HepG2 (cell line): ENCODE results near the gene FRAS1. TPM values are rescaled to one million over a fixed set of nuclear protein-coding genes. Genes with fewer than 3 reads are reported as not detected.

ENCODE experiments used
- ADNP ChIP-seq: sonication (generic); formaldehyde crosslinking; IDR thresholded peaks from 2 replicates; pipeline ENCODE4 v1.4.0; 2020; ENCODE audit warnings: missing genetic modification reagents
- AGO1 ChIP-seq: fragments of 200-400 bp; formaldehyde crosslinking; IDR thresholded peaks from 2 replicates; pipeline ENCODE4 v1.6.1; 2017; ENCODE audit warnings: mild to moderate bottlenecking, low read depth, low read length, moderate library complexity; ENCODE audit not compliant: poor library complexity, severe bottlenecking
- CBFB ChIP-seq: sonication (generic); formaldehyde crosslinking; IDR thresholded peaks from 2 replicates; pipeline ENCODE4 v1.4.0; 2020; ENCODE audit warnings: missing genetic modification reagents
- CCDC6 ChIP-seq: sonication (generic); formaldehyde crosslinking; IDR thresholded peaks from 2 replicates; pipeline ENCODE4 v1.8.1; 2022; ENCODE audit warnings: mild to moderate bottlenecking, missing genetic modification reagents, moderate library complexity
- KAT8 ChIP-seq: IDR thresholded peaks from 2 replicates; pipeline ENCODE4 v1.6.1; 2016; ENCODE audit warnings: missing genetic modification reagents, missing compliant biosample characterization
- LCORL ChIP-seq, 2 experiments: fragments of 450-650 bp in 1 of 2; sonication (generic) in 1 of 2; formaldehyde crosslinking in 1 of 2; IDR thresholded peaks; 2 replicates each; pipeline versions ENCODE4 v1.5.0 to v1.6.1; 2017 to 2020; ENCODE audit warnings: antibody characterized with exemption in 1 of 2, missing genetic modification reagents in 1 of 2
- MED13 ChIP-seq: sonication (generic); formaldehyde crosslinking; IDR thresholded peaks from 2 replicates; pipeline ENCODE4 v1.5.0; 2020; ENCODE audit warnings: missing genetic modification reagents
- NRL ChIP-seq: sonication (generic); formaldehyde crosslinking; IDR thresholded peaks from 2 replicates; pipeline ENCODE4 v1.5.0; 2020; ENCODE audit warnings: missing genetic modification reagents, mild to moderate bottlenecking, moderate library complexity, borderline replicate concordance
- PAX8 ChIP-seq: sonication (generic); formaldehyde crosslinking; IDR thresholded peaks from 2 replicates; pipeline ENCODE4 v1.8.0; 2022; ENCODE audit warnings: mild to moderate bottlenecking, missing genetic modification reagents, borderline replicate concordance
- PRPF4 ChIP-seq: fragments of 200-400 bp; formaldehyde crosslinking; IDR thresholded peaks from 2 replicates; pipeline ENCODE4 v1.6.1; 2016; ENCODE audit warnings: low read length, low read depth; ENCODE audit not compliant: poor library complexity, severe bottlenecking
- SMAD3 ChIP-seq: sonication (generic); formaldehyde crosslinking; IDR thresholded peaks from 2 replicates; pipeline ENCODE4 v1.4.0; 2020; ENCODE audit warnings: missing genetic modification reagents
- TBX2 ChIP-seq: sonication (generic); formaldehyde crosslinking; IDR thresholded peaks from 2 replicates; pipeline ENCODE4 v1.5.0; 2020; ENCODE audit warnings: missing genetic modification reagents, mild to moderate bottlenecking, borderline replicate concordance
- YEATS4 ChIP-seq: sonication (generic); formaldehyde crosslinking; IDR thresholded peaks from 2 replicates; pipeline ENCODE4 v1.4.0; 2020; ENCODE audit warnings: missing genetic modification reagents, borderline replicate concordance
- ZFY ChIP-seq: sonication (generic); formaldehyde crosslinking; IDR thresholded peaks from 2 replicates; pipeline ENCODE4 v1.4.0; 2020; ENCODE audit warnings: missing genetic modification reagents
- ZNF574 ChIP-seq: sonication (generic); formaldehyde crosslinking; IDR thresholded peaks from 2 replicates; pipeline ENCODE4 v1.4.0; 2020; ENCODE audit warnings: missing genetic modification reagents
- ZNF839 ChIP-seq: sonication (generic); formaldehyde crosslinking; IDR thresholded peaks from 2 replicates; pipeline ENCODE4 v1.4.0; 2020; ENCODE audit warnings: missing genetic modification reagents, mild to moderate bottlenecking, borderline replicate concordance
- polyA plus RNA-seq, 8 experiments: library from polyadenylated mRNA; depleted of rRNA in 3 of 8; stranded (reverse) in 7 of 8; unstranded in 1 of 8; fragments of >200 nt; fragmentation: Illumina TruSeq in 4 of 8; extraction: Trizol in 4 of 8; gene quantifications; 2 replicates each; pipeline versions ENCODE4 v1.2.1 to v1.2.3, GENCODE V29; 2011 to 2016; ENCODE audit warnings: low read depth in 4 of 8, missing spikeins in 1 of 8, mixed read lengths in 1 of 8; ENCODE audit not compliant: insufficient read depth in 1 of 8
- total RNA-seq, 5 experiments: library from RNA; depleted of rRNA; stranded (reverse); fragments of >200 nt; fragmentation: Illumina TruSeq; extraction: Trizol; gene quantifications; 2 replicates each; pipeline ENCODE4 v1.2.3, GENCODE V29; 2016; ENCODE audit warnings: low read depth in 1 of 5
- TF ChIP-seq, protein P1 (sequence below): sonication (generic); formaldehyde crosslinking; IDR thresholded peaks from one replicate; pipeline ENCODE4 v1.5.1; 2020; ENCODE audit warnings: mild to moderate bottlenecking, missing genetic modification reagents; ENCODE audit errors: not compliant biosample characterization

FRAS1 gene
- total and polyA plus RNA-seq, 2 of the 13 experiments (the other 11 are each of a cell fraction or from before 2014, with no cell fraction given) = 22.5 to 31.6 TPM

GRCh38 chr4:78058591-78059523 is 1.7 kb downstream of the FRAS1 start (continued):
- TF ChIP-seq NRL (peak; percentile 50; the same call in 1 of the 2 replicates), ZNF574 (CRISPR knock-in tag) (peak; percentile 17; the same call in 1 of the 2 replicates), AGO1 (peak; percentile 53), SMAD3 (CRISPR knock-in tag) (0 out of 2 replicates have a peak, but pooled peaks have one; percentile 11), MED13 (no peak), PAX8 (0 out of 2 replicates have a peak, but pooled peaks have one; percentile 31), CCDC6 (CRISPR knock-in tag) (0 out of 2 replicates have a peak, but pooled peaks have one; percentile 8), TBX2 (CRISPR knock-in tag) (0 out of 2 replicates have a peak, but pooled peaks have one; percentile 39), ADNP (no peak), ZNF839 (CRISPR knock-in tag) (peak; percentile 35; the same call in 1 of the 2 replicates), YEATS4 (peak; percentile 60; the same call in 1 of the 2 replicates), KAT8 (CRISPR knock-in tag) (no peak), CBFB (CRISPR knock-in tag) (no peak), ZFY (no peak; the same call in none of the 2 replicates), PRPF4 (peak; percentile 25), LCORL (IDR thresholded peaks at IDR 0.05) (no peak), LCORL (CRISPR knock-in tag; IDR thresholded peaks at IDR 0.05) (0 out of 2 replicates have a peak, but pooled peaks have one; percentile 17)
- TF ChIP-seq, protein P1, sequence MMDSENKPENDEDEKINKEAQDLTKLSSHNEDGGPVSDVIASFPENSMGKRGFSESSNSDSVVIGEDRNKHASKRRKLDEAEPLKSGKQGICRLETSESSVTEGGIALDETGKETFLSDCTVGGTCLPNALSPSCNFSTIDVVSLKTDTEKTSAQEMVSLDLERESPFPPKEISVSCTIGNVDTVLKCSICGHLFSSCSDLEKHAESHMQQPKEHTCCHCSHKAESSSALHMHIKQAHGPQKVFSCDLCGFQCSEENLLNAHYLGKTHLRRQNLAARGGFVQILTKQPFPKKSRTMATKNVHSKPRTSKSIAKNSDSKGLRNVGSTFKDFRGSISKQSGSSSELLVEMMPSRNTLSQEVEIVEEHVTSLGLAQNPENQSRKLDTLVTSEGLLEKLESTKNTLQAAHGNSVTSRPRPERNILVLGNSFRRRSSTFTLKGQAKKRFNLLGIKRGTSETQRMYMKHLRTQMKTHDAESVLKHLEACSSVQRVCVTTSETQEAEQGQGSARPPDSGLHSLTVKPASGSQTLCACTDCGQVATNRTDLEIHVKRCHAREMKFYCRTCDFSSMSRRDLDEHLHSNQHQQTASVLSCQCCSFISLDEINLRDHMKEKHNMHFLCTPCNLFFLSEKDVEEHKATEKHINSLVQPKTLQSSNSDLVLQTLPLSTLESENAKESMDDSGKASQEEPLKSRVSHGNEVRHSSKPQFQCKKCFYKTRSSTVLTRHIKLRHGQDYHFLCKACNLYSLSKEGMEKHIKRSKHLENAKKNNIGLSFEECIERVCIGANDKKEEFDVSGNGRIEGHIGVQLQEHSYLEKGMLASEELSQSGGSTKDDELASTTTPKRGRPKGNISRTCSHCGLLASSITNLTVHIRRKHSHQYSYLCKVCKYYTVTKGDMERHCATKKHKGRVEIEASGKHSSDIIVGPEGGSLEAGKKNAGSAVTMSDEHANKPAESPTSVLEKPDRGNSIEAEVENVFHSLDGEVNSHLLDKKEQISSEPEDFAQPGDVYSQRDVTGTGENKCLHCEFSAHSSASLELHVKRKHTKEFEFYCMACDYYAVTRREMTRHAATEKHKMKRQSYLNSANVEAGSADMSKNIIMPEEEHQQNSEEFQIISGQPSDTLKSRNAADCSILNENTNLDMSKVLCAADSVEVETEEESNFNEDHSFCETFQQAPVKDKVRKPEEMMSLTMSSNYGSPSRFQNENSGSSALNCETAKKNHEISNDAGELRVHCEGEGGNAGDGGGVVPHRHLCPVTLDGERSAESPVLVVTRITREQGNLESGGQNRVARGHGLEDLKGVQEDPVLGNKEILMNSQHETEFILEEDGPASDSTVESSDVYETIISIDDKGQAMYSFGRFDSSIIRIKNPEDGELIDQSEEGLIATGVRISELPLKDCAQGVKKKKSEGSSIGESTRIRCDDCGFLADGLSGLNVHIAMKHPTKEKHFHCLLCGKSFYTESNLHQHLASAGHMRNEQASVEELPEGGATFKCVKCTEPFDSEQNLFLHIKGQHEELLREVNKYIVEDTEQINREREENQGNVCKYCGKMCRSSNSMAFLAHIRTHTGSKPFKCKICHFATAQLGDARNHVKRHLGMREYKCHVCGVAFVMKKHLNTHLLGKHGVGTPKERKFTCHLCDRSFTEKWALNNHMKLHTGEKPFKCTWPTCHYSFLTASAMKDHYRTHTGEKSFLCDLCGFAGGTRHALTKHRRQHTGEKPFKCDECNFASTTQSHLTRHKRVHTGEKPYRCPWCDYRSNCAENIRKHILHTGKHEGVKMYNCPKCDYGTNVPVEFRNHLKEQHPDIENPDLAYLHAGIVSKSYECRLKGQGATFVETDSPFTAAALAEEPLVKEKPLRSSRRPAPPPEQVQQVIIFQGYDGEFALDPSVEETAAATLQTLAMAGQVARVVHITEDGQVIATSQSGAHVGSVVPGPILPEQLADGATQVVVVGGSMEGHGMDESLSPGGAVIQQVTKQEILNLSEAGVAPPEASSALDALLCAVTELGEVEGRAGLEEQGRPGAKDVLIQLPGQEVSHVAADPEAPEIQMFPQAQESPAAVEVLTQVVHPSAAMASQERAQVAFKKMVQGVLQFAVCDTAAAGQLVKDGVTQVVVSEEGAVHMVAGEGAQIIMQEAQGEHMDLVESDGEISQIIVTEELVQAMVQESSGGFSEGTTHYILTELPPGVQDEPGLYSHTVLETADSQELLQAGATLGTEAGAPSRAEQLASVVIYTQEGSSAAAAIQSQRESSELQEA = no peak
